ENCODE results near the gene MTERF4.
A peak's percentile ranks its signal among the peaks of the same experiment; 100 is the strongest.

MTERF4 gene

GRCh38 chr2:241068136-241068941 is 33.7 kb downstream of the MTERF4 start:
- DNase-seq = no peak

- DNase-seq = no peak
These were observed 34.5 kb downstream of the MTERF4 start for GRCh38 chr2:241067501-241068135.

GRCh38 chr2:241066893-241067341 is 35.2 kb downstream of the MTERF4 start:
- no peak for DNase-seq

GRCh38 chr2:241066171-241066892 is 35.8 kb downstream of the MTERF4 start:
- DNase-seq = no peak

GRCh38 chr2:241065355-241065803 is 36.7 kb downstream of the MTERF4 start:
- no peak for DNase-seq

- DNase-seq = no peak
These were observed 37.2 kb downstream of the MTERF4 start for GRCh38 chr2:241064802-241065354.

- no peak for DNase-seq
These were observed 37.9 kb downstream of the MTERF4 start for GRCh38 chr2:241064008-241064801.

GRCh38 chr2:241063587-241063986 is 38.5 kb downstream of the MTERF4 start:
- DNase-seq = no peak

GRCh38 chr2:241063093-241063551 is 39.0 kb downstream of the MTERF4 start:
- no peak for DNase-seq

- no peak for DNase-seq
These were observed 39.5 kb downstream of the MTERF4 start for GRCh38 chr2:241062389-241063092.

- DNase-seq = no peak
These were observed 40.8 kb downstream of the MTERF4 start for GRCh38 chr2:241061275-241061674.

- no peak for DNase-seq
These were observed 48.4 kb downstream of the MTERF4 start for GRCh38 chr2:241053576-241054251.

- no peak for DNase-seq
These were observed 49.3 kb downstream of the MTERF4 start for GRCh38 chr2:241052677-241053360.

GRCh38 chr2:241051578-241052487 is 50.3 kb downstream of the MTERF4 start:
- DNase-seq = peak; percentile 16

GRCh38 chr2:241050624-241051577 is 51.2 kb downstream of the MTERF4 start:
- DNase-seq = peak; percentile 7

GRCh38 chr2:241049739-241050623 is 52.1 kb downstream of the MTERF4 start:
- DNase-seq = peak; percentile 41

GRCh38 chr2:241048949-241049343 is 53.1 kb downstream of the MTERF4 start:
- DNase-seq = peak; percentile 12

Data from left hindlimb (tissue), 1 donor.